GM12878 (cell line): ENCODE measurements around the gene MSI2. TPM values are rescaled to one million over a fixed set of nuclear protein-coding genes. Genes with fewer than 3 reads are reported as not detected.

Source experiments
- ATAC-seq: fragments of 200-7000 bp; cut with Tn5 transposase; 3 replicates; pipeline ENCODE4 v1.9.1; 2020; ENCODE audit warnings: mild to moderate bottlenecking, moderate library complexity
- BruUV-seq: library from RNA; stranded (reverse); fragments of 400-500 nt; replicated peaks from 2 replicates; lab custom pipeline; 2021; lab: Mats Ljungman, UMichigan
- CTCF ChIA-PET: fragments of 300-600 bp; sonication (Branson Sonifier 250); formaldehyde crosslinking; extraction: SDS; loops from one replicate; lab custom pipeline; 2021; ENCODE audit warnings: inconsistent platforms; lab: Yijun Ruan, JAX
- POLR2A ChIA-PET: fragments of 350-600 bp; formaldehyde crosslinking; extraction: SDS; loops from one replicate; lab custom pipeline; 2021; ENCODE audit warnings: inconsistent platforms; lab: Charles Lee
- RAD21 ChIA-PET: fragments of 300-600 bp; sonication (Branson Sonifier 250); formaldehyde crosslinking; loops from one replicate; lab custom pipeline; 2023; ENCODE audit warnings: antibody characterized with exemption; ENCODE audit not compliant: unreplicated experiment; lab: Charles Lee
- SMC1A ChIA-PET: fragments of 300-600 bp; sonication (Branson Sonifier 250); formaldehyde crosslinking; loops from one replicate; lab custom pipeline; 2023; ENCODE audit not compliant: unreplicated experiment, uncharacterized antibody; lab: Charles Lee
- DNase-seq: peaks from one replicate; pipeline ENCODE4 v3.0.0-alpha.2; 2011; ENCODE audit warnings: low read depth, low spot score
- FAIRE-seq: peaks from 3 replicates; lab custom pipeline; 2011; peaks lifted over from hg19 to GRCh38; lab: Jason Lieb, UNC
- H2AFZ ChIP-seq: 2 replicates; pipeline ENCODE4 v1.6.0; 2011; ENCODE audit warnings: low read depth, low read length, control low read depth; ENCODE audit not compliant: control insufficient read depth
- H3K27ac ChIP-seq: 2 replicates; pipeline ENCODE4 v1.5.1; 2011; ENCODE audit warnings: control low read depth; ENCODE audit not compliant: control insufficient read depth, insufficient read depth
- H3K27me3 ChIP-seq, 2 experiments: replicated peaks in 1 of 2; 2 replicates each; pipeline versions ENCODE4 v1.6.0 to v1.6.1; 2011; ENCODE audit warnings: low read length in 1 of 2; ENCODE audit not compliant: control insufficient read depth in 2 of 2, insufficient read depth in 2 of 2
- H3K36me3 ChIP-seq, 2 experiments: 2 replicates each; pipeline ENCODE4 v1.5.1; 2011; ENCODE audit warnings: low read length in 1 of 2; ENCODE audit not compliant: control insufficient read depth in 2 of 2, insufficient read depth in 2 of 2
- H3K4me1 ChIP-seq: 2 replicates; pipeline ENCODE4 v1.6.1; 2011; ENCODE audit warnings: mild to moderate bottlenecking, low read length, moderate library complexity, mixed read lengths; ENCODE audit not compliant: control insufficient read depth, insufficient read depth
- H3K4me2 ChIP-seq: 2 replicates; pipeline ENCODE4 v1.6.0; 2011; ENCODE audit warnings: control low read depth; ENCODE audit not compliant: control insufficient read depth, insufficient read depth
- H3K4me3 ChIP-seq: fragments of 200-600 bp; sonication (generic); 2 replicates; pipeline ENCODE4 v1.5.1; 2016
- H3K79me2 ChIP-seq: 2 replicates; pipeline ENCODE4 v1.6.0; 2011; ENCODE audit warnings: low read length; ENCODE audit not compliant: control insufficient read depth, insufficient read depth
- H3K9ac ChIP-seq: 2 replicates; pipeline ENCODE4 v1.8.0; 2011; ENCODE audit warnings: low read length, control low read depth, mixed read lengths; ENCODE audit not compliant: control insufficient read depth, insufficient read depth
- H3K9me3 ChIP-seq: replicated peaks from 3 replicates; pipeline ENCODE4 v1.5.1; 2011; ENCODE audit warnings: mild to moderate bottlenecking, low read length; ENCODE audit not compliant: control insufficient read depth, insufficient read depth
- H4K20me1 ChIP-seq: 2 replicates; pipeline ENCODE4 v1.6.0; 2011; ENCODE audit not compliant: control insufficient read depth, insufficient read depth
- FOXM1 ChIP-seq: IDR thresholded peaks from 2 replicates; pipeline ENCODE4 v1.6.1; 2012; ENCODE audit warnings: low read depth, mild to moderate bottlenecking, inconsistent platforms, low read length, moderate library complexity
- PBX3 ChIP-seq: IDR thresholded peaks from 2 replicates; pipeline ENCODE4 v1.6.1; 2011; ENCODE audit warnings: mild to moderate bottlenecking, low read depth, low read length, moderate library complexity; ENCODE audit not compliant: insufficient replicate concordance
- REST ChIP-seq: IDR thresholded peaks from 2 replicates; pipeline ENCODE4 v1.6.1; 2012; ENCODE audit warnings: mild to moderate bottlenecking, low read depth, low read length
- ZBTB40 ChIP-seq: fragments of 450-650 bp; IDR thresholded peaks from 2 replicates; pipeline ENCODE4 v1.6.1; 2016; ENCODE audit warnings: mild to moderate bottlenecking, moderate library complexity, borderline replicate concordance
- WGBS: methylation state at CpG from one replicate; pipeline ENCODE4 v1.1.6; 2016; ENCODE audit warnings: low lambda C conversion rate; ENCODE audit not compliant: insufficient replicate concordance, insufficient coverage; ENCODE audit errors: missing lambda C conversion rate; 5-methylcytosine and 5-hydroxymethylcytosine counted together
- in situ Hi-C: fragments of 300-500 bp; cut with MboI; formaldehyde crosslinking; loops from 9 replicates; pipeline ENCODE4 v1.14.3; 2018; ENCODE audit warnings: mixed read lengths
- intact Hi-C: fragments of 100-400 bp; cut with micrococcal nuclease; formaldehyde crosslinking; loops from one replicate; pipeline ENCODE4 v1.14.2; 2022; ENCODE audit not compliant: unreplicated experiment
- polyA plus RNA-seq, 11 experiments: library from polyadenylated mRNA; depleted of rRNA in 4 of 11; unstranded in 6 of 11; stranded (reverse) in 5 of 11; fragments of >200 nt; fragmentation: Nextera tagmentation in 4 of 11; fragmentation: Illumina TruSeq in 1 of 11; extraction: Ambion mirVana in 4 of 11; extraction: Trizol in 1 of 11; gene quantifications; 1 replicate in 1 of 11; 2 replicates in 10 of 11; pipeline versions ENCODE4 v1.2.1 to v1.2.3, GENCODE V29; 2011 to 2016; ENCODE audit warnings: inconsistent platforms in 2 of 11, missing spikeins in 2 of 11, low read depth in 1 of 11
- total RNA-seq, 4 experiments: library from RNA; depleted of rRNA in 3 of 4; stranded (reverse); fragments of >200 nt in 3 of 4; fragmentation: Illumina TruSeq in 1 of 4; extraction: Trizol in 1 of 4; gene quantifications; 2 replicates each; pipeline versions ENCODE4 v1.2.1 to v1.2.3, GENCODE V29; 2013 to 2021

The MSI2 gene
- total and polyA plus RNA-seq, 10 of the 15 experiments (the other 5 are each of a cell fraction or from before 2014, with no cell fraction given) = 6.1 to 76.1 (median 42.0) TPM

GRCh38 chr17:57549468-57549867 lies 293.1 kb downstream of the MSI2 start:
- WGBS = 70% methylated on average over 3 of the region's 3 CpGs
- no peaks in the 10 kb centered on the region for H4K20me1 ChIP-seq
- DNase-seq (no peak), FAIRE-seq (no peak), ATAC-seq (no peak)
- no TSS peak for BruUV-seq
- peaks cover 0 to 4% of the 10 kb centered on the region in 2 experiments; a peak in 2 of 4 replicates for H3K36me3 ChIP-seq
- H3K27ac ChIP-seq = no peak overlapping the region
- no peak overlapping the region for H3K4me2 ChIP-seq
- no peaks in the 10 kb centered on the region for H3K9me3 ChIP-seq
- no peaks in the 10 kb centered on the region for H3K27me3 ChIP-seq
- ChIA-PET RAD21 (interaction anchor here (0.9 to 1.7 kb wide), 3 partner anchors 12 to 56 kb away, joined by 3 to 6 read pairs (median 5); no protein-coding TSS in a partner anchor), POLR2A (interaction anchor here (1.3 kb wide), 2 partner anchors 11 to 79 kb away, joined by 3 to 6 read pairs; no protein-coding TSS in a partner anchor), SMC1A (interaction anchor here (0.9 to 3.0 kb wide), 5 partner anchors 11 to 105 kb away, joined by 3 to 34 read pairs (median 5); no protein-coding TSS in a partner anchor), CTCF (interaction anchor here (0.7 to 4.7 kb wide), 3 partner anchors 10 to 306 kb away, joined by 4 to 25 read pairs (median 5); no protein-coding TSS in a partner anchor)
- no peak overlapping the region for H3K4me3 ChIP-seq
- intact Hi-C loops (no loop called here), in situ Hi-C loops (no loop called here)
- TF ChIP-seq REST (no peak), FOXM1 (no peak), ZBTB40 (no peak), PBX3 (no peak)
- H3K4me1 ChIP-seq = peaks cover 32% of the 10 kb centered on the region
- H3K79me2 ChIP-seq = peaks cover 12% of the 10 kb centered on the region
- H3K9ac ChIP-seq = no peak overlapping the region
- no peak overlapping the region for H2AFZ ChIP-seq
